OCI-LY1 (cell line): ENCODE results near the gene ANKRD45.
"Not testable (repeated sequence)": the region's sequence is repeated elsewhere in the genome, so short reads cannot be mapped to it uniquely, and the experiment has no call there.

Source experiments
- H2AFZ ChIP-seq: fragments of 200-600 bp; sonication (generic), shearing (Covaris generic); 2 replicates; pipeline ENCODE4 v1.6.0; 2014; ENCODE audit warnings: antibody characterized with exemption, mild to moderate bottlenecking, low read length
- H3F3A ChIP-seq: fragments of 200-600 bp; sonication (generic), shearing (Covaris generic); 2 replicates; pipeline ENCODE4 v1.6.0; 2014; ENCODE audit warnings: mild to moderate bottlenecking, antibody characterized with exemption, low read length, moderate library complexity; ENCODE audit not compliant: insufficient read depth
- H3K27ac ChIP-seq: fragments of 200-600 bp; sonication (generic); 2 replicates; pipeline ENCODE4 v1.5.1; 2014; ENCODE audit warnings: low read length, mixed run types, mild to moderate bottlenecking, low read depth; ENCODE audit not compliant: poor library complexity, severe bottlenecking
- H3K27me3 ChIP-seq: fragments of 200-600 bp; sonication (generic); 2 replicates; pipeline ENCODE4 v1.6.0; 2014; ENCODE audit warnings: antibody characterized with exemption, mild to moderate bottlenecking, low read length, moderate library complexity; ENCODE audit not compliant: insufficient read depth
- H3K36me3 ChIP-seq: fragments of 200-600 bp; sonication (generic); 2 replicates; pipeline ENCODE4 v1.6.1; 2014; ENCODE audit warnings: mild to moderate bottlenecking, antibody characterized with exemption, low read length, moderate library complexity, mixed read lengths; ENCODE audit not compliant: insufficient read depth
- H3K4me1 ChIP-seq: fragments of 200-600 bp; sonication (generic); 2 replicates; pipeline ENCODE4 v1.5.1; 2014; ENCODE audit warnings: mild to moderate bottlenecking, low read length, moderate library complexity; ENCODE audit not compliant: insufficient read depth, severe bottlenecking
- H3K4me2 ChIP-seq: fragments of 200-600 bp; sonication (generic), shearing (Covaris generic); 2 replicates; pipeline ENCODE4 v1.6.1; 2014; ENCODE audit warnings: low read length
- H3K4me3 ChIP-seq: fragments of 200-600 bp; sonication (generic); 2 replicates; pipeline ENCODE4 v1.5.1; 2014; ENCODE audit warnings: low read length, low read depth, mild to moderate bottlenecking, mixed read lengths; ENCODE audit not compliant: poor library complexity, severe bottlenecking
- H3K79me2 ChIP-seq: fragments of 200-600 bp; shearing (Covaris generic); 2 replicates; pipeline ENCODE4 v1.6.1; 2016; ENCODE audit warnings: mixed run types, low read length, mixed read lengths; ENCODE audit not compliant: insufficient read depth
- H3K9ac ChIP-seq: fragments of 200-600 bp; sonication (generic), shearing (Covaris generic); 2 replicates; pipeline ENCODE4 v1.6.1; 2014; ENCODE audit warnings: mild to moderate bottlenecking, low read length, mixed read lengths
- H3K9me2 ChIP-seq: fragments of 200-600 bp; sonication (generic), shearing (Covaris generic); 2 replicates; pipeline ENCODE4 v1.6.1; 2014; ENCODE audit warnings: low read depth, mild to moderate bottlenecking, low read length, mixed read lengths
- H3K9me3 ChIP-seq: fragments of 200-600 bp; shearing (Covaris generic); 2 replicates; pipeline ENCODE4 v1.6.1; 2014; ENCODE audit warnings: low read length, mixed read lengths
- H4K20me1 ChIP-seq: fragments of 200-600 bp; sonication (generic), shearing (Covaris generic); 2 replicates; pipeline ENCODE4 v1.6.0; 2016; ENCODE audit warnings: mild to moderate bottlenecking, low read length; ENCODE audit not compliant: insufficient read depth
- EZH2 ChIP-seq: fragments of 200-600 bp; sonication (generic), shearing (Covaris generic); IDR thresholded peaks from 2 replicates; pipeline ENCODE4 v1.8.0; 2017; ENCODE audit warnings: borderline replicate concordance, mixed run types, mild to moderate bottlenecking, antibody characterized with exemption, low read length, moderate library complexity, mixed read lengths
- TF ChIP-seq, protein P1 (sequence below): fragments of 200-600 bp; sonication (generic), shearing (Covaris generic); IDR thresholded peaks from 2 replicates; pipeline ENCODE4 v1.5.1; 2017; ENCODE audit warnings: mild to moderate bottlenecking, antibody characterized with exemption, low read length, moderate library complexity, mixed read lengths

The ANKRD45 gene

DNA sequence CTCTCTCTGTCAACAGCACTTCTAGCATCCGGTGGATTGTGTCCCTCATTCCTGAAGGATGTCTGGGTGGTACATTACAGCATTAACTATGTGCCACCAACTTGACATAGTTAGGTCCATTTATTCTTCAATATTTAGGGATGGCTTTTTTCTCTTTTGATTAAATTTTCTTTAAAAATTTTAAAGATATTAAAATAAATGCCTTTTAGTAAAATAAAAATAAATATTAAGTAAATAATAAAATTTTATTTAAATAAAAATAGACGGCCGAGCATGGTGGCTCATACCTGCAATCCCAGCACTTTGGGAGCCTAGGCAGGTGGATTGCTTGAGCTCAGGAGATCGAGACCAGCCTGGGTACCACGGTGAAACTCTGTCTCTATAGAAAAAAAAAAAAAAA is 35.5 kb upstream of the ANKRD45 start:
- TF ChIP-seq, protein P1, sequence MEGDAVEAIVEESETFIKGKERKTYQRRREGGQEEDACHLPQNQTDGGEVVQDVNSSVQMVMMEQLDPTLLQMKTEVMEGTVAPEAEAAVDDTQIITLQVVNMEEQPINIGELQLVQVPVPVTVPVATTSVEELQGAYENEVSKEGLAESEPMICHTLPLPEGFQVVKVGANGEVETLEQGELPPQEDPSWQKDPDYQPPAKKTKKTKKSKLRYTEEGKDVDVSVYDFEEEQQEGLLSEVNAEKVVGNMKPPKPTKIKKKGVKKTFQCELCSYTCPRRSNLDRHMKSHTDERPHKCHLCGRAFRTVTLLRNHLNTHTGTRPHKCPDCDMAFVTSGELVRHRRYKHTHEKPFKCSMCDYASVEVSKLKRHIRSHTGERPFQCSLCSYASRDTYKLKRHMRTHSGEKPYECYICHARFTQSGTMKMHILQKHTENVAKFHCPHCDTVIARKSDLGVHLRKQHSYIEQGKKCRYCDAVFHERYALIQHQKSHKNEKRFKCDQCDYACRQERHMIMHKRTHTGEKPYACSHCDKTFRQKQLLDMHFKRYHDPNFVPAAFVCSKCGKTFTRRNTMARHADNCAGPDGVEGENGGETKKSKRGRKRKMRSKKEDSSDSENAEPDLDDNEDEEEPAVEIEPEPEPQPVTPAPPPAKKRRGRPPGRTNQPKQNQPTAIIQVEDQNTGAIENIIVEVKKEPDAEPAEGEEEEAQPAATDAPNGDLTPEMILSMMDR, result no peak
- no peak for TF ChIP-seq EZH2
- H3K79me2 ChIP-seq, result no peaks in the 10 kb centered on the region
- no peak overlapping the region for H2AFZ ChIP-seq
- 0 out of 2 replicates have a peak, but pooled peaks cover 2% of the 10 kb centered on the region for H3K27me3 ChIP-seq
- no peaks in the 10 kb centered on the region for H4K20me1 ChIP-seq
- H3K9me2 ChIP-seq, result no peaks in the 10 kb centered on the region
- no peak overlapping the region for H3K4me2 ChIP-seq
- H3K36me3 ChIP-seq, result no peaks in the 10 kb centered on the region
- no peak overlapping the region for H3K27ac ChIP-seq
- no peak overlapping the region for H3K9ac ChIP-seq
- H3K4me1 ChIP-seq, result no peaks in the 10 kb centered on the region
- no peaks in the 10 kb centered on the region for H3F3A ChIP-seq
- H3K9me3 ChIP-seq, result no peaks in the 10 kb centered on the region
- H3K4me3 ChIP-seq, result no peak overlapping the region

DNA sequence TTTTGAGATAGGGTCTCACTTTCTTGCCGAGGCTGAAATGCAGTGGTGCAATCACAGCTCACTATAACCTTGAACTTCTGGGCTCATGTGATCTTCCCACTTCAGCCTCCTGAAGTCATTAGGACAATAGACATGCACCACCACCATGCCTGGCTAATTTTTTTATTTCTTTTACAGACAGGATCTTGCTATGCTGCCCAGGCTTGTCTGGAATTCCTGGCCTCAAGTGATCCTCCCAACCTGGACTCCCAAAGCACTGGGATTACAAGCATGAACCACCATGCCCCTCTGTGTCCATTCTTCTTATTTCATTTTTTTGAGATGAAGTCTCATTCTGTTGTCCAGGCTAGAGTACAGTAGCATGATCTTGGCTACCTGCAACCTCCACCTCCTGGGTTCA is 33.1 kb upstream of the ANKRD45 start:
- no peak overlapping the region for H3K27ac ChIP-seq
- H3K36me3 ChIP-seq, result no peaks in the 10 kb centered on the region
- no peak overlapping the region for H3K4me2 ChIP-seq
- H3K9me2 ChIP-seq, result no peaks in the 10 kb centered on the region
- H3F3A ChIP-seq, result no peaks in the 10 kb centered on the region
- no peak for TF ChIP-seq EZH2
- TF ChIP-seq, protein P1, result no peak
- H3K9me3 ChIP-seq, result no peaks in the 10 kb centered on the region
- H3K9ac ChIP-seq, result no peak overlapping the region
- H3K4me1 ChIP-seq, result no peaks in the 10 kb centered on the region
- no peak overlapping the region for H3K4me3 ChIP-seq
- H3K27me3 ChIP-seq, result no peaks in the 10 kb centered on the region
- H4K20me1 ChIP-seq, result no peaks in the 10 kb centered on the region
- no peak overlapping the region for H2AFZ ChIP-seq
- no peaks in the 10 kb centered on the region for H3K79me2 ChIP-seq

DNA sequence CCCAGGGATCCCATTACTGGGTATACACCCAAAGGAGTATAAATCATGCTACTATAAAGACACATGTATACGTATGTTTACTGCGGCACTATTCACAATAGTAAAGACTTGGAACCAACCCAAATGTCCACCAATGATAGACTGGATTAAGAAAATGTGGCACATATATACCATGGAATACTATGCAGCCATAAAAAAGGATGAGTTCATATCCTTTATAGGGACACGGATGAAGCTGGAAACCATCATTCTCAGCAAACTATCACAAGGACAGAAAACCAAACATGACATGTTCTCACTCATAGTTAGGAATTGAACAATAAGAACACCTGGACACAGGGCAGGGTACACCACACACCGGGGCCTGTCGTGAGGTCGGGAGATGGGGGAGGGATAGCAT is 31.6 kb upstream of the ANKRD45 start:
- H4K20me1 ChIP-seq, H3K9me3 ChIP-seq, H3K4me2 ChIP-seq, H3K4me3 ChIP-seq, H3K9me2 ChIP-seq, H3K27ac ChIP-seq, H3K4me1 ChIP-seq, H3K27me3 ChIP-seq, H3K36me3 ChIP-seq, H3K79me2 ChIP-seq, H3K9ac ChIP-seq, H3F3A ChIP-seq, H2AFZ ChIP-seq: not testable (repeated sequence)

DNA sequence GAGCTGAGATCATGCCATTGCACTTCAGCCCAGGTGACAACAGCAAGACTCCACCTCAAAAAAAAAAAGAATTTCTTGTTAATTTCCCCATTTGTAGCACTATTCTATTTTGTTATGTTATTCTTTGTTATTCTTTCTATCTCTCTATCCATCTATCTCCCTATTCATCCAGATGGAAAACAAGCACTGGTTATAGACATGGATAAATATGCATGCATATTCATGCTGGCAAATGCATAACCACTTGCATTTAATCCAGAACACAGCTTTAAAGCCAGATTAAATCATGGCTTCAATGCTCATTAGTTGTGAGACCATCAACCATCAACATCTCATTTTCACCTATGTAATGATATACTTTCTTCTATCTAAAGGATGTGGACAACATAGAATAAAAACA is 23.6 kb upstream of the ANKRD45 start:
- Histone ChIP-seq H3K79me2 (no peaks in the 10 kb centered on the region), H2AFZ (no peak overlapping the region), H3K9me2 (no peaks in the 10 kb centered on the region), H3F3A (no peaks in the 10 kb centered on the region), H3K4me1 (peaks cover 5% of the 10 kb centered on the region), H3K27me3 (no peaks in the 10 kb centered on the region; the same call in 1 of the 2 replicates), H3K27ac (no peak overlapping the region), H3K4me2 (no peak overlapping the region), H4K20me1 (no peaks in the 10 kb centered on the region), H3K36me3 (no peaks in the 10 kb centered on the region), H3K4me3 (no peak overlapping the region), H3K9me3 (no peaks in the 10 kb centered on the region), H3K9ac (no peak overlapping the region)
- TF ChIP-seq EZH2, result no peak
- TF ChIP-seq, protein P1, result no peak
